ENCODE data around the gene VPS52.

VPS52 gene

GRCh38 chr6:33250731-33251130 lies 20.9 kb downstream of the VPS52 start:
- no peak overlapping the region for H3K4me3 ChIP-seq (ENCODE audit: low read depth, low read length)
- ChIA-PET POLR2A (interaction anchor here (2.8 to 4.8 kb wide), 5 partner anchors 12 to 279 kb away, joined by 12 to 65 read pairs (median 30); partner anchors contain the start of genes B3GALT4, RING1, RPS18 and VPS52), CTCF (interaction anchor here (0.6 to 6.1 kb wide), 10 partner anchors 12 to 412 kb away, joined by 3 to 76 read pairs (median 6); partner anchors contain the start of genes HSD17B8, RPS18, TAP2 and VPS52)
- peaks cover 12% of the 10 kb centered on the region for H3K4me1 ChIP-seq (ENCODE audit: control insufficient read depth, insufficient read depth, low read length)
- no peak overlapping the region for H3K27ac ChIP-seq (ENCODE audit: extremely low read depth, low read depth, low read length)
- TF ChIP-seq GLI4 (tag by site-specific recombination; IDR thresholded peaks at IDR 0.05): no peak
- H3K9me3 ChIP-seq (ENCODE audit: control insufficient read depth, insufficient read depth, low read depth, low read length): no peaks in the 10 kb centered on the region
- peaks cover 14 to 20% of the 10 kb centered on the region in 2 experiments; a peak in 2 of 3 replicates for H3K36me3 ChIP-seq (ENCODE audit: control insufficient read depth in 2 of 2, insufficient read depth in 1 of 2, low read length in 2 of 2)

- peaks cover 14 to 20% of the 10 kb centered on the region in 2 experiments; a peak in 2 of 3 replicates for H3K36me3 ChIP-seq (ENCODE audit: control insufficient read depth in 2 of 2, insufficient read depth in 1 of 2, low read length in 2 of 2)
- peak overlapping the region; percentile 62 for H3K4me3 ChIP-seq (ENCODE audit: low read depth, low read length)
- peaks cover 12% of the 10 kb centered on the region for H3K4me1 ChIP-seq (ENCODE audit: control insufficient read depth, insufficient read depth, low read length)
- CTCF ChIA-PET: interaction anchor here (0.6 to 6.1 kb wide), 20 partner anchors 10 to 411 kb away, joined by 3 to 76 read pairs (median 12); partner anchors contain the start of genes HSD17B8, RING1, RPS18 and TAP2
- no peaks in the 10 kb centered on the region for H3K9me3 ChIP-seq (ENCODE audit: control insufficient read depth, insufficient read depth, low read depth, low read length)
- POLR2A ChIA-PET: interaction anchor here (0.6 to 4.8 kb wide), 25 partner anchors 10 to 355 kb away, joined by 3 to 65 read pairs (median 5); partner anchors contain the start of genes B3GALT4, HSD17B8, PFDN6 and RGL2
- H3K27ac ChIP-seq (ENCODE audit: extremely low read depth, low read depth, low read length): peak overlapping the region; percentile 81
- TF ChIP-seq ZNF132 (tag by site-specific recombination; IDR thresholded peaks at IDR 0.05; ENCODE audit: borderline replicate concordance): no peak
- no peak for TF ChIP-seq ZNF544 (tag by site-specific recombination; IDR thresholded peaks at IDR 0.05)
- no peak for TF ChIP-seq ZNF24 (tag by site-specific recombination; IDR thresholded peaks at IDR 0.05)
- no peak for TF ChIP-seq TRIM28 (IDR thresholded peaks at IDR 0.05; ENCODE audit: borderline replicate concordance, low read length)
- TF ChIP-seq ZNF280D (tag by site-specific recombination; IDR thresholded peaks at IDR 0.05): no peak
- TF ChIP-seq PRDM4 (tag by site-specific recombination; IDR thresholded peaks at IDR 0.05): no peak
- no peak for TF ChIP-seq ZNF26 (tag by site-specific recombination; IDR thresholded peaks at IDR 0.05)
- TF ChIP-seq, protein P1, sequence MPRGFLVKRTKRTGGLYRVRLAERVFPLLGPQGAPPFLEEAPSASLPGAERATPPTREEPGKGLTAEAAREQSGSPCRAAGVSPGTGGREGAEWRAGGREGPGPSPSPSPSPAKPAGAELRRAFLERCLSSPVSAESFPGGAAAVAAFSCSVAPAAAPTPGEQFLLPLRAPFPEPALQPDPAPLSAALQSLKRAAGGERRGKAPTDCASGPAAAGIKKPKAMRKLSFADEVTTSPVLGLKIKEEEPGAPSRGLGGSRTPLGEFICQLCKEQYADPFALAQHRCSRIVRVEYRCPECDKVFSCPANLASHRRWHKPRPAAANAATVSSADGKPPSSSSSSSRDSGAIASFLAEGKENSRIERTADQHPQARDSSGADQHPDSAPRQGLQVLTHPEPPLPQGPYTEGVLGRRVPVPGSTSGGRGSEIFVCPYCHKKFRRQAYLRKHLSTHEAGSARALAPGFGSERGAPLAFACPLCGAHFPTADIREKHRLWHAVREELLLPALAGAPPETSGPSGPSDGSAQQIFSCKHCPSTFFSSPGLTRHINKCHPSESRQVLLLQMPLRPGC (tag by site-specific recombination; IDR thresholded peaks at IDR 0.05): no peak
- TF ChIP-seq ZBTB17 (tag by site-specific recombination; IDR thresholded peaks at IDR 0.05): peak; percentile 69; the same call in 1 of the 2 replicates
- TF ChIP-seq ZNF580 (tag by site-specific recombination; IDR thresholded peaks at IDR 0.05): no peak
- TF ChIP-seq ZNF654 (tag by site-specific recombination; IDR thresholded peaks at IDR 0.05; ENCODE audit: low read depth): no peak
- no peak for TF ChIP-seq ZNF394 (tag by site-specific recombination; IDR thresholded peaks at IDR 0.05; ENCODE audit: borderline replicate concordance)
- TF ChIP-seq FEZF1 (tag by site-specific recombination; IDR thresholded peaks at IDR 0.05): no peak
- TF ChIP-seq, protein P2, sequence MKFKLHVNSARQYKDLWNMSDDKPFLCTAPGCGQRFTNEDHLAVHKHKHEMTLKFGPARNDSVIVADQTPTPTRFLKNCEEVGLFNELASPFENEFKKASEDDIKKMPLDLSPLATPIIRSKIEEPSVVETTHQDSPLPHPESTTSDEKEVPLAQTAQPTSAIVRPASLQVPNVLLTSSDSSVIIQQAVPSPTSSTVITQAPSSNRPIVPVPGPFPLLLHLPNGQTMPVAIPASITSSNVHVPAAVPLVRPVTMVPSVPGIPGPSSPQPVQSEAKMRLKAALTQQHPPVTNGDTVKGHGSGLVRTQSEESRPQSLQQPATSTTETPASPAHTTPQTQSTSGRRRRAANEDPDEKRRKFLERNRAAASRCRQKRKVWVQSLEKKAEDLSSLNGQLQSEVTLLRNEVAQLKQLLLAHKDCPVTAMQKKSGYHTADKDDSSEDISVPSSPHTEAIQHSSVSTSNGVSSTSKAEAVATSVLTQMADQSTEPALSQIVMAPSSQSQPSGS (tag by site-specific recombination; IDR thresholded peaks at IDR 0.05; ENCODE audit: low read depth): no peak
- TF ChIP-seq ZBTB44 (tag by site-specific recombination; IDR thresholded peaks at IDR 0.05): no peak
- TF ChIP-seq ZNF596 (tag by site-specific recombination; IDR thresholded peaks at IDR 0.05): no peak
- 0 out of 2 replicates have a peak, but pooled peaks have one; percentile 13 for TF ChIP-seq ZSCAN30 (tag by site-specific recombination; IDR thresholded peaks at IDR 0.05)
These were observed 21.7 kb downstream of the VPS52 start for GRCh38 chr6:33249732-33250630.
